Activated naive CD8-positive, alpha-beta T cell (primary cell): ENCODE data around the gene CYP27B1.

Experiments
- H3K27ac Mint-ChIP-seq: one replicate; pipeline ENCODE4 v1.8.0; 2021; ENCODE audit warnings: mixed read lengths
- H3K27me3 Mint-ChIP-seq: one replicate; pipeline ENCODE4 v1.8.0; 2021; ENCODE audit warnings: mixed read lengths
- H3K36me3 Mint-ChIP-seq: one replicate; pipeline ENCODE4 v1.8.0; 2021; ENCODE audit warnings: mixed read lengths
- H3K4me1 Mint-ChIP-seq: one replicate; pipeline ENCODE4 v1.8.0; 2021; ENCODE audit warnings: low read depth, mixed read lengths
- H3K4me3 Mint-ChIP-seq: one replicate; pipeline ENCODE4 v1.8.0; 2021; ENCODE audit warnings: mild to moderate bottlenecking, mixed read lengths
- H3K9me3 Mint-ChIP-seq: one replicate; pipeline ENCODE4 v1.8.0; 2021; ENCODE audit warnings: low read depth, mixed read lengths

Gene CYP27B1

GRCh38 chr12:57754411-57755193 is 12.3 kb downstream of the CYP27B1 start, which contains the start of gene MARCHF9:
TSS of gene MARCHF9 (plus strand) at chr12:57755103. CDS start at chr12:57755529, 426 bp downstream.
- H3K9me3 Mint-ChIP-seq: no peaks in the 10 kb centered on the region
- H3K27me3 Mint-ChIP-seq: no peaks in the 10 kb centered on the region
- peak within 1 kb of the TSS; percentile 91 for H3K4me3 Mint-ChIP-seq
- H3K27ac Mint-ChIP-seq: peak within 1 kb of the TSS; percentile 67
- H3K4me1 Mint-ChIP-seq: peaks cover 64% of the 10 kb centered on the region
- peaks cover 13% of the 10 kb centered on the region for H3K36me3 Mint-ChIP-seq

- H3K36me3 Mint-ChIP-seq: peaks cover 13% of the 10 kb centered on the region
- no peaks in the 10 kb centered on the region for H3K9me3 Mint-ChIP-seq
- H3K4me1 Mint-ChIP-seq: peaks cover 59% of the 10 kb centered on the region
- H3K27me3 Mint-ChIP-seq: no peaks in the 10 kb centered on the region
- peak overlapping the region; percentile 67 for H3K27ac Mint-ChIP-seq
- peak overlapping the region; percentile 91 for H3K4me3 Mint-ChIP-seq
These were observed 13.0 kb downstream of the CYP27B1 start for GRCh38 chr12:57753756-57754337.

GRCh38 chr12:57752668-57753000 is 14.2 kb downstream of the CYP27B1 start:
- Mint-ChIP-seq H3K4me3 (peak overlapping the region; percentile 99), H3K9me3 (no peaks in the 10 kb centered on the region), H3K27me3 (no peaks in the 10 kb centered on the region), H3K27ac (peak overlapping the region; percentile 99), H3K4me1 (peaks cover 56% of the 10 kb centered on the region), H3K36me3 (peaks cover 13% of the 10 kb centered on the region)

GRCh38 chr12:57751788-57752667 is 14.8 kb downstream of the CYP27B1 start, which contains the start of gene CDK4:
TSS of gene CDK4 (minus strand) at chr12:57752310. CDS start at chr12:57751717, 593 bp downstream.
- H3K36me3 Mint-ChIP-seq: peaks cover 13% of the 10 kb centered on the region
- H3K4me3 Mint-ChIP-seq: peak within 1 kb of the TSS; percentile 99
- H3K27me3 Mint-ChIP-seq: no peaks in the 10 kb centered on the region
- peak within 1 kb of the TSS; percentile 99 for H3K27ac Mint-ChIP-seq
- H3K9me3 Mint-ChIP-seq: no peaks in the 10 kb centered on the region
- H3K4me1 Mint-ChIP-seq: peaks cover 56% of the 10 kb centered on the region

- H3K4me1 Mint-ChIP-seq: peaks cover 53% of the 10 kb centered on the region
- H3K27ac Mint-ChIP-seq: peak overlapping the region; percentile 99
- peaks cover 13% of the 10 kb centered on the region for H3K36me3 Mint-ChIP-seq
- peak overlapping the region; percentile 99 for H3K4me3 Mint-ChIP-seq
- H3K27me3 Mint-ChIP-seq: no peaks in the 10 kb centered on the region
- H3K9me3 Mint-ChIP-seq: no peaks in the 10 kb centered on the region
These were observed 15.5 kb downstream of the CYP27B1 start for GRCh38 chr12:57751432-57751787.

GRCh38 chr12:57750561-57751431 is 16.1 kb downstream of the CYP27B1 start:
- Mint-ChIP-seq H3K27me3 (no peaks in the 10 kb centered on the region), H3K4me3 (peak overlapping the region; percentile 99), H3K27ac (peak overlapping the region; percentile 99), H3K36me3 (peaks cover 13% of the 10 kb centered on the region), H3K9me3 (no peaks in the 10 kb centered on the region), H3K4me1 (peaks cover 54% of the 10 kb centered on the region)

- H3K27me3 Mint-ChIP-seq: no peaks in the 10 kb centered on the region
- peaks cover 60% of the 10 kb centered on the region for H3K4me1 Mint-ChIP-seq
- H3K36me3 Mint-ChIP-seq: peaks cover 13% of the 10 kb centered on the region
- H3K4me3 Mint-ChIP-seq: peak overlapping the region; percentile 30
- H3K27ac Mint-ChIP-seq: no peak overlapping the region
- no peaks in the 10 kb centered on the region for H3K9me3 Mint-ChIP-seq
These were observed 17.8 kb downstream of the CYP27B1 start for GRCh38 chr12:57749061-57749460.

GRCh38 chr12:57746025-57746424 is 20.9 kb downstream of the CYP27B1 start:
- Mint-ChIP-seq H3K9me3 (no peaks in the 10 kb centered on the region), H3K27ac (peak overlapping the region; percentile 97), H3K27me3 (no peaks in the 10 kb centered on the region), H3K4me1 (peaks cover 55% of the 10 kb centered on the region), H3K36me3 (peaks cover 5% of the 10 kb centered on the region), H3K4me3 (peak overlapping the region; percentile 96)

GRCh38 chr12:57745485-57745881 is 21.4 kb downstream of the CYP27B1 start:
- Mint-ChIP-seq H3K36me3 (peaks cover 3% of the 10 kb centered on the region), H3K4me3 (peak overlapping the region; percentile 96), H3K9me3 (no peaks in the 10 kb centered on the region), H3K27ac (peak overlapping the region; percentile 97), H3K27me3 (no peaks in the 10 kb centered on the region), H3K4me1 (peaks cover 55% of the 10 kb centered on the region)

- no peaks in the 10 kb centered on the region for H3K9me3 Mint-ChIP-seq
- peaks cover 54% of the 10 kb centered on the region for H3K4me1 Mint-ChIP-seq
- no peaks in the 10 kb centered on the region for H3K27me3 Mint-ChIP-seq
- H3K4me3 Mint-ChIP-seq: peak within 1 kb of the TSS; percentile 96
- H3K27ac Mint-ChIP-seq: peak within 1 kb of the TSS; percentile 97
- H3K36me3 Mint-ChIP-seq: no peaks in the 10 kb centered on the region
These were observed 21.9 kb downstream of the CYP27B1 start, which contains the start of gene TSPAN31 for GRCh38 chr12:57744777-57745484. TSS of gene TSPAN31 (plus strand) at chr12:57745039. CDS start at chr12:57745155, 116 bp downstream.

- no peaks in the 10 kb centered on the region for H3K36me3 Mint-ChIP-seq
- no peaks in the 10 kb centered on the region for H3K9me3 Mint-ChIP-seq
- no peaks in the 10 kb centered on the region for H3K27me3 Mint-ChIP-seq
- peak overlapping the region; percentile 96 for H3K4me3 Mint-ChIP-seq
- H3K4me1 Mint-ChIP-seq: peaks cover 60% of the 10 kb centered on the region
- H3K27ac Mint-ChIP-seq: peak overlapping the region; percentile 97
These were observed 22.6 kb downstream of the CYP27B1 start for GRCh38 chr12:57744194-57744776.

- no peaks in the 10 kb centered on the region for H3K36me3 Mint-ChIP-seq
- H3K27ac Mint-ChIP-seq: peak overlapping the region; percentile 6
- H3K9me3 Mint-ChIP-seq: no peaks in the 10 kb centered on the region
- peaks cover 65% of the 10 kb centered on the region for H3K4me1 Mint-ChIP-seq
- peak overlapping the region; percentile 96 for H3K4me3 Mint-ChIP-seq
- no peaks in the 10 kb centered on the region for H3K27me3 Mint-ChIP-seq
These were observed 23.1 kb downstream of the CYP27B1 start for GRCh38 chr12:57743769-57744168.
